Thoracic aorta (tissue), 2 donors: Measurements from ENCODE around the gene TAS1R3. TPM values are rescaled to one million over a fixed set of nuclear protein-coding genes. Genes with fewer than 3 reads are reported as not detected.

Source experiments
- ATAC-seq: fragments of 150-250 bp; one replicate; pipeline ENCODE4 v1.8.0; 2017; ENCODE audit warnings: low read depth; ENCODE audit not compliant: insufficient number of reproducible peaks, low FRiP score
- DNase-seq: peaks from one replicate; pipeline ENCODE4 v3.0.0-alpha.2; 2020; ENCODE audit warnings: low spot score
- H3K27ac ChIP-seq, 2 donors: fragments of 200-600 bp; sonication (generic); 1 replicate in 1 of 2; 2 replicates in 1 of 2; pipeline ENCODE4 v1.5.1; 2016; ENCODE audit warnings: mild to moderate bottlenecking in 2 of 2, moderate library complexity in 2 of 2
- H3K27me3 ChIP-seq: fragments of 200-600 bp; sonication (generic); replicated peaks from 2 replicates; pipeline ENCODE4 v1.6.0; 2016; ENCODE audit warnings: mild to moderate bottlenecking; ENCODE audit not compliant: insufficient read depth
- H3K36me3 ChIP-seq: fragments of 200-600 bp; sonication (generic); one replicate; pipeline ENCODE4 v1.5.1; 2016
- H3K4me1 ChIP-seq, 2 donors: fragments of 200-600 bp; sonication (generic); 1 replicate in 1 of 2; 2 replicates in 1 of 2; pipeline versions ENCODE4 v1.5.1 to v1.6.0; 2016; ENCODE audit warnings: low read depth in 2 of 2, mild to moderate bottlenecking in 1 of 2; ENCODE audit not compliant: control insufficient read depth in 1 of 2
- H3K4me3 ChIP-seq: fragments of 200-600 bp; sonication (generic); 2 replicates; pipeline ENCODE4 v1.5.1; 2016; ENCODE audit warnings: mild to moderate bottlenecking
- H3K9me3 ChIP-seq: fragments of 200-600 bp; sonication (generic); 2 replicates; pipeline ENCODE4 v1.5.1; 2016
- CTCF ChIP-seq: fragments of 200-600 bp; sonication (generic); IDR thresholded peaks from one replicate; pipeline ENCODE4 v1.5.1; 2019; ENCODE audit warnings: antibody characterized with exemption
- total RNA-seq, 2 donors: library from RNA; depleted of rRNA; stranded (reverse); fragments of >200 nt; gene quantifications; one replicate each; pipeline versions ENCODE4 v1.1.0 to v1.2.3, GENCODE V29; 2016

The TAS1R3 gene
- total RNA-seq, 2 donors from 2014 or later = 0.14 TPM; not detected in 1

- peaks cover 37 to 59% of the 10 kb centered on the region in 2 donors for H3K4me1 ChIP-seq
- ATAC-seq (no peak), DNase-seq (no peak)
- peaks cover 4% of the 10 kb centered on the region for H3K36me3 ChIP-seq
- no peaks in the 10 kb centered on the region for H3K27me3 ChIP-seq
- H3K27ac ChIP-seq = no peak overlapping the region
- no peak for TF ChIP-seq CTCF
- no peak overlapping the region for H3K4me3 ChIP-seq
- H3K9me3 ChIP-seq = no peaks in the 10 kb centered on the region
Measured at GRCh38 chr1:1322418-1322817, 8.7 kb upstream of the TAS1R3 start.

GRCh38 chr1:1322952-1323351, 8.1 kb upstream of the TAS1R3 start:
- peaks cover 32 to 54% of the 10 kb centered on the region in 2 donors for H3K4me1 ChIP-seq
- peaks cover 9% of the 10 kb centered on the region for H3K36me3 ChIP-seq
- ATAC-seq (no peak), DNase-seq (no peak)
- H3K27ac ChIP-seq = no peak overlapping the region
- no peaks in the 10 kb centered on the region for H3K27me3 ChIP-seq
- no peak overlapping the region for H3K4me3 ChIP-seq
- no peaks in the 10 kb centered on the region for H3K9me3 ChIP-seq
- TF ChIP-seq CTCF = no peak

- no peak for TF ChIP-seq CTCF
- no peak for DNase-seq
- Histone ChIP-seq H3K36me3 (peaks cover 12% of the 10 kb centered on the region), H3K4me3 (peak overlapping the region; percentile 99), H3K27ac (peak overlapping the region; percentile 76 to 78), H3K9me3 (no peaks in the 10 kb centered on the region), H3K27me3 (no peaks in the 10 kb centered on the region), H3K4me1 (peaks cover 27 to 42% of the 10 kb centered on the region in 2 donors)
- no peak for ATAC-seq
Measured at GRCh38 chr1:1324084-1324523, 7.0 kb upstream of the TAS1R3 start.

GRCh38 chr1:1324524-1325287, 6.4 kb upstream of the TAS1R3 start, which contains the start of the genes CPTP and INTS11:
Gene CPTP (plus strand): TSS chr1:1324802. CDS start chr1:1326911, 2,109 bp downstream.
Gene INTS11 (minus strand): TSS chr1:1324660. CDS start chr1:1324608, 52 bp downstream.
- peak; percentile 68 for DNase-seq
- ATAC-seq = peak; percentile 71
- no peaks in the 10 kb centered on the region for H3K27me3 ChIP-seq
- H3K4me1 ChIP-seq = peaks cover 27 to 36% of the 10 kb centered on the region in 2 donors
- no peak for TF ChIP-seq CTCF
- H3K4me3 ChIP-seq = peak within 1 kb of the TSS; percentile 99
- no peaks in the 10 kb centered on the region for H3K9me3 ChIP-seq
- peak within 1 kb of the TSS; percentile 76 to 78 for H3K27ac ChIP-seq
- peaks cover 12% of the 10 kb centered on the region for H3K36me3 ChIP-seq

- no peak for DNase-seq
- H3K4me3 ChIP-seq = peak overlapping the region; percentile 99
- peaks cover 8% of the 10 kb centered on the region for H3K36me3 ChIP-seq
- ATAC-seq = no peak
- H3K27ac ChIP-seq = peak overlapping the region; percentile 51 to 63
- peaks cover 27 to 33% of the 10 kb centered on the region in 2 donors for H3K4me1 ChIP-seq
- H3K27me3 ChIP-seq = no peaks in the 10 kb centered on the region
- H3K9me3 ChIP-seq = no peaks in the 10 kb centered on the region
- no peak for TF ChIP-seq CTCF
Measured at GRCh38 chr1:1325288-1326074, 5.6 kb upstream of the TAS1R3 start.
